GM19035 (cell line): ENCODE measurements around the gene PROM1.

Source experiments
- ATAC-seq: cut with Tn5 transposase; IDR thresholded peaks from one replicate; pipeline ENCODE4 v1.9.1; 2021; ENCODE audit not compliant: unreplicated experiment

Gene PROM1

GRCh38 chr4:16083241-16084191 is at the start of gene PROM1:
PROM1 (minus strand) TSS chr4:16084023; CDS start chr4:16075906, 8,117 bp downstream.
- ATAC-seq, result no peak

- ATAC-seq, result no peak
These were observed 49.6 kb upstream of the PROM1 start for GRCh38 chr4:16133406-16133805.

- no peak for ATAC-seq
These were observed 47.5 kb upstream of the PROM1 start for GRCh38 chr4:16131293-16131692.

- no peak for ATAC-seq
These were observed 45.5 kb upstream of the PROM1 start for GRCh38 chr4:16129336-16129735.

GRCh38 chr4:16126714-16127113 is 42.9 kb upstream of the PROM1 start:
- no peak for ATAC-seq

- no peak for ATAC-seq
These were observed 42.0 kb upstream of the PROM1 start for GRCh38 chr4:16125571-16126445.

- ATAC-seq, result no peak
These were observed 40.4 kb upstream of the PROM1 start for GRCh38 chr4:16124232-16124631.

GRCh38 chr4:16123356-16124084 is 39.7 kb upstream of the PROM1 start:
- ATAC-seq, result no peak

GRCh38 chr4:16122784-16123183 is 39.0 kb upstream of the PROM1 start:
- no peak for ATAC-seq

GRCh38 chr4:16122308-16122711 is 38.5 kb upstream of the PROM1 start:
- no peak for ATAC-seq

GRCh38 chr4:16120720-16121119 is 36.9 kb upstream of the PROM1 start:
- no peak for ATAC-seq

GRCh38 chr4:16119981-16120380 is 36.2 kb upstream of the PROM1 start:
- ATAC-seq, result no peak

- no peak for ATAC-seq
These were observed 34.3 kb upstream of the PROM1 start for GRCh38 chr4:16118090-16118489.

GRCh38 chr4:16117164-16117563 is 33.3 kb upstream of the PROM1 start:
- no peak for ATAC-seq

GRCh38 chr4:16116493-16116990 is 32.7 kb upstream of the PROM1 start:
- ATAC-seq, result no peak

- ATAC-seq, result no peak
These were observed 32.2 kb upstream of the PROM1 start for GRCh38 chr4:16116019-16116418.

- ATAC-seq, result no peak
These were observed 30.7 kb upstream of the PROM1 start for GRCh38 chr4:16114546-16114945.

- ATAC-seq, result no peak
These were observed 29.9 kb upstream of the PROM1 start for GRCh38 chr4:16113741-16114140.

- no peak for ATAC-seq
These were observed 27.7 kb upstream of the PROM1 start for GRCh38 chr4:16111533-16111932.

GRCh38 chr4:16110661-16111290 is 27.0 kb upstream of the PROM1 start:
- no peak for ATAC-seq
